HG03060 (cell line): ENCODE measurements around the gene NLRP6.
"Not testable (repeated sequence)": the region's sequence is repeated elsewhere in the genome, so short reads cannot be mapped to it uniquely, and the experiment has no call there.

Experiments
- ATAC-seq: cut with Tn5 transposase; IDR thresholded peaks from one replicate; pipeline ENCODE4 v1.9.1; 2021; ENCODE audit warnings: low read depth, moderate number of reproducible peaks; ENCODE audit not compliant: unreplicated experiment

The NLRP6 gene

DNA sequence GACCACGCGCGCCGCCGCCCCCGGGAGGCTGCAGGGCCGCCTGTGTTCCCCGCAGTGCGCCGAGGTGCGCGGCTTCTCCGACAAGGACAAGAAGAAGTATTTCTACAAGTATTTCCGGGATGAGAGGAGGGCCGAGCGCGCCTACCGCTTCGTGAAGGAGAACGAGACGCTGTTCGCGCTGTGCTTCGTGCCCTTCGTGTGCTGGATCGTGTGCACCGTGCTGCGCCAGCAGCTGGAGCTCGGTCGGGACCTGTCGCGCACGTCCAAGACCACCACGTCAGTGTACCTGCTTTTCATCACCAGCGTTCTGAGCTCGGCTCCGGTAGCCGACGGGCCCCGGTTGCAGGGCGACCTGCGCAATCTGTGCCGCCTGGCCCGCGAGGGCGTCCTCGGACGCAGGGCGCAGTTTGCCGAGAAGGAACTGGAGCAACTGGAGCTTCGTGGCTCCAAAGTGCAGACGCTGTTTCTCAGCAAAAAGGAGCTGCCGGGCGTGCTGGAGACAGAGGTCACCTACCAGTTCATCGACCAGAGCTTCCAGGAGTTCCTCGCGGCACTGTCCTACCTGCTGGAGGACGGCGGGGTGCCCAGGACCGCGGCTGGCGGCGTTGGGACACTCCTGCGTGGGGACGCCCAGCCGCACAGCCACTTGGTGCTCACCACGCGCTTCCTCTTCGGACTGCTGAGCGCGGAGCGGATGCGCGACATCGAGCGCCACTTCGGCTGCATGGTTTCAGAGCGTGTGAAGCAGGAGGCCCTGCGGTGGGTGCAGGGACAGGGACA, 2.7 kb downstream of the NLRP6 start:
- no peak for ATAC-seq

DNA sequence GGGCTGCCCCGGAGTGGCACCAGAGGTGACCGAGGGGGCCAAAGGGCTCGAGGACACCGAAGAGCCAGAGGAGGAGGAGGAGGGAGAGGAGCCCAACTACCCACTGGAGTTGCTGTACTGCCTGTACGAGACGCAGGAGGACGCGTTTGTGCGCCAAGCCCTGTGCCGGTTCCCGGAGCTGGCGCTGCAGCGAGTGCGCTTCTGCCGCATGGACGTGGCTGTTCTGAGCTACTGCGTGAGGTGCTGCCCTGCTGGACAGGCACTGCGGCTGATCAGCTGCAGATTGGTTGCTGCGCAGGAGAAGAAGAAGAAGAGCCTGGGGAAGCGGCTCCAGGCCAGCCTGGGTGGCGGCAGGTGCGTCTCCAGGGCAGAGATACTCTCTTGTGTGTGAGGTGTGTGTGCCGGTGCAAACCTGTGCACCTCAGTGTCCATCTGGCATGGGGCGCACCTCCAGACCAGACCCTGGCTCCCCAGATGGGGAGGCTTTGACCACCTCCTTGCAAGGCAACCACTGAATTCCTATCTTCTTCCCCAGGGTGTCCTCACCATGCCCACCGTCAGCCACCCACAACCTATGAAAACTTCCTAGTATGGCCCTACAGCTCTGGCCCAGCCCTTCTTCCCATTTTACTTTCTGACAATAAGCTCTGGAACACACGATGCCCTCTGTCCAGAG, 3.4 kb downstream of the NLRP6 start:
- no peak for ATAC-seq

DNA sequence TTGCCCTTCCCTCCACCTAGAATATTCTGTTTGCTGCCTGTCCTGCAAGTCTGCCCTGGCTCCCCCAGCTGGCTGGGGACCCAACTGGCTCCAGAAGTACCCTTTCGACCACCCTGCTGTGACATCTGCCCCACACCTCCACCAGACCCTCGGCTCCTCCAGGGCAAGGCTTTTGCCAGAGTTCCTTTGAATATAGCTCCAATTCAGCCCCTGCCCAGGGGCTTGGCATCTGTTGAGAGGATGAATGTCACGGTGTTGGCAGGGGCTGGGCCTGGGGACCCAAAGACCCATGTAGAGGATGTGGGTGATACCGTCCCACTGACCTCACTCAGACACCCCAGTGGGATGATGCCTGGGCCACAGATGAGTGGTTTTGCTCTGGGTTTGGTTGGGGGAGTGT, 4.0 kb downstream of the NLRP6 start:
- ATAC-seq: no peak

DNA sequence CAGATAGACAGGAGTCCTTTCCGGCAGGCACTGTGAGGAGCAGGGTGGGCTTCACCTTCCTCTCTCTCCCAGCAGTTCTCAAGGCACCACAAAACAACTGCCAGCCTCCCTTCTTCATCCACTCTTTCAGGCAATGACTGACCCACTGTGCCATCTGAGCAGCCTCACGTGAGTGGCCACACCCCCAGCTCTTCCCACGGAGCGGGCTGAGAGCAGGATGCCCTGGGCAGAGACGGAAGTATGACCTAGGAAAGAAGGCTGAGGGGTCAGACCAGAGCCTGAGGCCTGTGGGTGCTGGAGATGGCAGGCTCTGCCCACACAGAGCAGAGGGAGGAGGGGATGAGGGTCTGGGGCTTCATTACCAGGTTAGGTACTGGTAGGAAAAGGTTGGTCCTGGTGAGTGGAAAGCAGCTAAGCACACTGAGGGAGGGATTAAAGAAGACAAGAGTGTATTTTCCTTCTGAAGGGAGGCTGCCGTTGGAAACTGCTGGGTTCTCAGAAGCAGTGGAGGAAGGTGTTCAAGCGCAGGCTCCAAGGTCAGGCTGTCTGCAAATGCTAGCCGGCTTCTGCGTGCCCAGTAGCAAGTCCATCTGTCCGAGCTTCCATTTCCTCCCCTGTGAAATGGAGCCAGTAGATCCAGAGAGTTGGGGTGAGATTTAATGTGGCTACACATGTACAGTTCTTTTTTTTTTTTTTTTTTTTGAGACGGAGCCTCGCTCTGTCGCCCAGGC, 4.6 kb downstream of the NLRP6 start:
- ATAC-seq: no peak

DNA sequence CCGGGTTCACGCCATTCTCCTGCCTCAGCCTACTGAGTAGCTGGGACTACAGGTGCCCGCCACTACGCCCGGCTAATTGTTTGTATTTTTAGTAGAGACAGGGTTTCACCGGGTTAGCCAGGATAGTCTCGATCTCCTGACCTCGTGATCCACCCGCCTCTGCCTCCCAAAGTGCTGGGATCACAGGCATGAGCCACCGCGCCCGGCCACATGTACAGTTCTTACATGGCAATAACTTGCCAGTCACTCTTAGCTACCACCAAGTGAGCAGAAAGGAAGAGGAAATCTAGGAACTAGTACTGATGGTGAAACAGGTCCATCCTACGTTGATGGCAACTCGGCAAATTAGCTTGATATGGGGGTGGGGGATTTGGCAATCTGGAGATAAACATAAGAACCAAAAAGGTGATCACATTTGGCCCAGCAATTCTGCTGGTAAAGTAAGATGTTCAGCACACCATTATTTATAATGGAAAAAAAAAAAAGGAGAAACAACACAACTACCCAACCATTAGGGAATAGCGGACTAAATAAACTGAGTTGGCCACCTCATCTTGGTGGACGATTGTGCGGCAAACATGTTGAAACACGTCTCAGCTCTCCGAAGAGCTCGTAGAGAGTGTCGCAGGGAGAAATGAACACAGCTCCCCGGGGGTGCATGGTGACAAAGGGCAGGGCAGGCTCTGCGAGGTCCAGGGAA, 5.3 kb downstream of the NLRP6 start:
- ATAC-seq: no peak

DNA sequence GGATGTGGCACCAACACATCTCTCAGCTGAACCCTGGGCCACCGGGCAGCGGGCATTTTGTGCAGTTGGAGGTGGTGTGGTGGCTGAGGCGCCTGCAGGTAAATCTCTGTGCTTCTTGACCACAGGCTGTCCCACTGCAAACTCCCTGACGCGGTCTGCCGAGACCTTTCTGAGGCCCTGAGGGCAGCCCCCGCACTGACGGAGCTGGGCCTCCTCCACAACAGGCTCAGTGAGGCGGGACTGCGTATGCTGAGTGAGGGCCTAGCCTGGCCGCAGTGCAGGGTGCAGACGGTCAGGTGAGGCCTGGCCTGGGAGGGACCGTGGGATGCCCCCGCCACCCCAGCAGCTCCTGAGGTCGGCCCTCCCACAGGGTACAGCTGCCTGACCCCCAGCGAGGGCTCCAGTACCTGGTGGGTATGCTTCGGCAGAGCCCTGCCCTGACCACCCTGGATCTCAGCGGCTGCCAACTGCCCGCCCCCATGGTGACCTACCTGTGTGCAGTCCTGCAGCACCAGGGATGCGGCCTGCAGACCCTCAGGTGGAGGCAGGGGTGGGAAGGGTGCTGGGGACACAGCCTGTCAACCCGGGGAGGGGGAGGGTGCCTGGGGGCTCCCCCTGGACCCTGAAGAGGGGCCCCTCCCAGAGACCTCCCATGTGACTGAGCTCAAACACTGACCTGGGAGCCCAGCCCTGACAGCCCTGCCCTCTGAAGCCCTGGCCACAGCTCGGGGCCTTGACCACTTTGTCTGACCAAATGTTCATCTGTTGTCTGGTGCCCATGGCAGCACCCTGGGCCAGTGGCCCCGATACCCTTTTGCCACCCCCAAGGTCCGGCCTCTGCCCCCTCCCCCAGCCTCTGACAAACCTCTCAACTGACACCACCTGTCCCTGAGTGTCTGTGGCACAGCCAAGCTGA, 6.2 kb downstream of the NLRP6 start:
- ATAC-seq: no peak

DNA sequence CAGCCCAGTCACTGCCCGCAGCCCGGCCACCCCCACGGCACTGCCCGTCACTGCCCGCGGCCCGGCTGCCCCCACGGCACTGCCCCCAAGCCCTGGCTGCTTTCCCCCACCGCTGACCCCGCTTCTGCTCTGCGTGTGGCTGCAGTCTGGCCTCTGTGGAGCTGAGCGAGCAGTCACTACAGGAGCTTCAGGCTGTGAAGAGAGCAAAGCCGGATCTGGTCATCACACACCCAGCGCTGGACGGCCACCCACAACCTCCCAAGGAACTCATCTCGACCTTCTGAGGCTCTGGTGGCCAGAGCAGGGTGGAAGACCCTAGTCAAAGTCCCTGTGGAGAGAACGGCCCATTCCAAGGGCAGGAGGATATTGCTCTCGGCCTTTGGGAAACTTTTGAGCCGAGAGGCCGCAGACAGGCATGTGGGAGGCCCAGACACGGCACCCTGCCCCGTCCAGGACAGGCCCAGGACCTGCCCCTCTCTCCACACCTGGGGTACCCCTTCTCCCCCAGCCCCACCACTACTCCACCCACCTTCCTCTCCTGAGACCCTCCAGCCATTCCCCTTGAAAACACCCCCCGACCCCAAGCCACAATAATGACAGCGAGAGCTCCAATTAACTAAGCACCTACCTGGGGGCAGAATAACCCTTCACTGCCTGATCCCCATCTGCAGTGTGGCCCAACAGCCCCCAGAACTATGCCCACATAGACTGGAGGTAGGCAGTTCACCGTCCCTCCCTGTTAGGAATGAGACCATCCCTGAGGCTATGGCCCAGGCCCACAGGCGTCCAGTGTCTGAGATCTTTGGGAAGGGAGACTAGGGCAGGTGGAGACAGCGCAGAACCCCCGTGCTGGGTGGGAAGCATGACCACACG, 7.0 kb downstream of the NLRP6 start:
- ATAC-seq: no peak

DNA sequence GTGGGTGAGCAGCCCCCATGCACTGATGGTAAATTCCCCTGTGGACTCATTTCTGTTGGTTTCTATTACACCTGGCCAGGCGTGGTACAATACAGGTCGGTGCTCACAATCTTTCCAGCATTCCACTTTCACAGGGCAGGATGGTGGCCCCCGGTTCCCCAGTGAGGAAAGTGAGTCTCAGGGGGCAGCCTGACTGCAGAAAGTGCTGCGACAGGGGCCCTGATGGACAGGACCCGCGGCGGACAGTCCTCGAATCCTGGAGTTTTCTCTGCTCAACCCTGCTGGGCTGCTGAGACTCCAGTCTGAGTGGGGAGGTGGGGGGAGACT, 7.7 kb downstream of the NLRP6 start:
- ATAC-seq: no peak

DNA sequence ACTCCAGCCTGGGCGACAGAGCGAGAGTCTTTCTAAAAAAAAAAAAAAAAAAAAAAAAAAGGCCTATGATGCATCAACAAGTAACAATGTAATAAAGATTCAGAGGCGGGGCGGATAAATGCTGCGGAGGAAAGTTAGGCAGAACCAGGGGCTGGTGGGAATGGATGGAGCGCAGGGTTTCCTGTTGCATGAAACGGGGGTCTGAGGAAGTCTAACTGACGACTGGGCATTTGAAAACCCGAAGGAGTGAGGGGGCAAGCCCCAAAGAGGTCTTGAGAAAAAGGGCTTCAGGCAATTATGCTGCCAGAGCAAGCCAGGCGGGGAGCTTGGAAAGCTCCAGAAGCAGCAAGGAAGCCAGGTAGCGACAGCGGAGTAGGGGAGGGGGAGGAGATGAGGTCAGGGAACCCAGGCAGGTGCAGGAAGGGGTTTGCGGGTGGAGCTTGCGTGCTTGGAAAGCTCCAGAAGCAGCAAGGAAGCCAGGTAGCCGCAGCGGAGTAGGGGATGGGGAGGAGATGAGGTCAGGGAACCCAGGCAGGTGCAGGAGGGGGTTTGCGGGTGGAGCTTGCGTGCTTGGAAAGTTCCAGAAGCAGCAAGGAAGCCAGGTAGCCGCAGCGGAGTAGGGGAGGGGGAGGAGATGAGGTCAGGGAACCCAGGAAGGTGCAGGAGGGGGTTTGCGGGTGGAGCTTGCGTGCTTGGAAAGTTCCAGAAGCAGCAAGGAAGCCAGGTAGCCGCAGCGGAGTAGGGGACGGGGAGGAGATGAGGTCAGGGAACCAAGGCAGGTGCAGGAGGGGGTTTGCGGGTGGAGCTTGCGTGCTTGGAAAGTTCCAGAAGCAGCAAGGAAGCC, 9.0 kb downstream of the NLRP6 start:
- not testable (repeated sequence) for ATAC-seq

DNA sequence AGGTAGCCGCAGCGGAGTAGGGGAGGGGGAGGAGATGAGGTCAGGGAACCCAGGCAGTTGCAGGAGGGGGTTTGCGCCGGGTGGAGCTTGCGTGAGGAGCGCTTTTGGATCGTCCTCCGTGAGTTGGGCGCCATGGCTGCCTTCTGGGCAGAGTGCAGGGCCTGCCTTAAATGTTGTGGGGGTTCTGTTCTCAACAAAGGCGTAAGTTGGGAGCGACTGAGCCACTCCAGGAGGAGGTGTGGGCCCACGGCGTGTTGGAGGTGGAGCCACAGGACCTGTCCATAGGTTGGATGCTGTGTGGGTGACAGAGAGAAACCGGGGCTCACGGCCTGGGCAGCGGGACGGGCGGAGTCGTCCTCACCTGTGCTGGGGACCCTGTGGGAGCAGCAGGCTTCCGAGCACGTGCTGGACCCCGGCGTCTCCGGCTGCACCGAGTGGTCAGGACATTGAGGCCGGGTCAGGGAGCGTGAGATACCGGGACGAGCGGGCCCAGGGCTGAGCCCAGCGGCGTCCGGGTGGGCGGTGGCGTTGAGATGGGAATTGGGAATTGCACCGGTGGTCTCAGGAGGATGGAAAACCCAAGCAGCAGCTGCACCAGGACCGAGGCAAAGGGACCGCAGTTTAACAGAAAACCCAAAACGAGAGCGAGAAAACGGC, 9.7 kb downstream of the NLRP6 start:
- no peak for ATAC-seq

DNA sequence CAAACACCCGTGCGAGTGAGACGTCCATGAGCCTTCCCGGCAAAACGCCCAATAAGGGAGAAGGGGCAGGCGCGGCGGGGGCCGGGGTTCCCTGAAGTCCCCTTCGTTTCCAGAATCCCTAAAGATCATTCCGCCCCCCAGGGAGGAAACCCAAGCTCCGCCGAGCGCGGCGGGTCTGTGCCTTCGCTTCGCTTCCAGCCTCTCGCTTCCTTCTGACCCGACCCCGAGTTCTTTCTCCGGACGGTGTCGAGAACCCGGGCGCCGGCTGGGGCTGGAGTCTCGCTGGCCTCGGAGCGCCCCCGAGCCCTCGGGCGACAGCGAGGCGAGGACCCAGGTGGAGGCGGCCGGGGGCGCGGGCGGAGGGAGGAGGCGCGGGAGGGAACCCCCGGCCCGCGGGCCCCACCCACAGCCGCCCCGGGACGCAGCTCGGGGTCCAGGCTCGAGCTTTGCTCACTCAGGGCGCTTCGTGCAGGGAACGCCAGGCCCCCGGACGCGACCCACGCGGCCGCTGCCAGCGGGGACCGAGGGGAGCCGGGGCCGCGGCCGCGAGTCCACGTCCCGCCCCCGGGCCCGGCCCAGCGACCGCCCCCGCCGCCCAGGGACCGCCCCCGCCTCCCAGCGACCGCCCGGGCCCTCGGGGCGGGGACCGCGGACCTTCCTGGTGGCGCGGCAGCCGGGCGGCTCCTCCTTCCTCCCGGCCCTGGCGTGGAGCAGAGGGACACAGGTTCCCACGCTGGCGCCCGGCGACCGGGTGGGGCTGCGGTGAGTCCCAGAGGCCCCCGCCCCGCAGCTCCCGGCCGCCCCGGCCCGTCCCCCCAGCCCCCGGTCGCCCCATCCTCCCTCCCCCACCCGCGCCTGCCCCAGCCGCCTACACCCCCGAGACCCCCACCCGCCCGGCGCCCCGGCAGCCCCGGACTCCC, 10.5 kb downstream of the NLRP6 start, which contains the start of gene PGGHG:
PGGHG (plus strand) TSS at position 649 of the 920 bp plus-strand sequence. CDS start 691 bp downstream, outside the sequence.
- ATAC-seq: no peak

DNA sequence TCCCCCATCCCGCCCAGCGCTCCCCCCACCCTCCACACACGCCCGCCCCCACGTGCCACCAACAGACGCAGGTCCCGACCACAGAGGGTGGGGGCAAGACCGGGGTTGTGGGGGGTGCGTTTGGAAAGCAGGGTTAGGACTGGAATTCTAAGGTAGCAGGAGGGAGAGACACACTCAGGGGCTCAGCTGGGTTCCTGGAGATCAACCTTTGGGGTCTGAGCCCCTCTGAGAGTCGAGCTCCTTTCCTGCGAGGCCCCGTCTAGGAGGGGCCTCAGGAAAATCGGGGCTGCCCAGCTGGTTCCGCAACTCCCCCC, 11.1 kb downstream of the NLRP6 start:
- no peak for ATAC-seq

DNA sequence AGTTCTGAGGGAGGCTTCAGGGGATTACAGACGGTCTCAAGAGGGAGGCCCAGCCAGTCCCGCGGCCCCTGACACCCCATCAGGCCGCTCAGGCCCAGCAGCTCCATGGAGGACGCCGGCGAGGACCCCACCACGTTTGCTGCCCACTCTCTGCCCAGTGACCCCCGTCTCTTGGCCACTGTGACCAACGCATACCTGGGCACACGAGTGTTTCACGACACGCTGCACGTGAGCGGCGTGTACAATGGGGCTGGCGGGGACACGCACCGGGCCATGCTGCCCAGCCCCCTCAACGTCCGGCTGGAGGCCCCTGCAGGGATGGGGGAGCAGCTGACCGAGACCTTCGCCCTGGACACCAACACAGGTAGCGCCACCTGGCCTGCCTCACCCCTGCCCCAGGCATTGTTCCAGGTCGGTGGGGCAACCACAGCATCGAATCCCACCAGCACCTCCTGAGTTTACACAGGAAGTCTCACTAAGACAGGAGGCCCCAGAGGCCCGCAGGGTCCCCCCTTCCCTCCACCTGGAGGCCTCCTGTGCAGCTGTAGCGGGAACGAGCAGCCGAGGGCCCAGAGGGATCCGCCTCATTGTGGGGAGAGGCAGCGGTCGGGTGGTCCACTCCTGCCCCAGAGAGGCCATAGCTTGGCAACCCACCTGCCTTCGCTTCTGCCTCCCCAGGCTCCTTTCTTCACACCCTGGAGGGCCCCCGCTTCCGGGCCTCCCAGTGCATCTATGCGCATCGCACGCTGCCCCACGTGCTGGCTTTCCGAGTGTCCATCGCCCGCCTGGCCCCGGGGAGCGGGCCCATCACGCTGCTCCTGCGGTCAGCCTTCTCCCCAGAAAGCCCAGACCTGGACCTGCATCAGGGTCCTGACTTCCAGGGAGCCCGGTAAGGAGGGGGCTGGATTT, 11.8 kb downstream of the NLRP6 start:
- ATAC-seq: no peak

DNA sequence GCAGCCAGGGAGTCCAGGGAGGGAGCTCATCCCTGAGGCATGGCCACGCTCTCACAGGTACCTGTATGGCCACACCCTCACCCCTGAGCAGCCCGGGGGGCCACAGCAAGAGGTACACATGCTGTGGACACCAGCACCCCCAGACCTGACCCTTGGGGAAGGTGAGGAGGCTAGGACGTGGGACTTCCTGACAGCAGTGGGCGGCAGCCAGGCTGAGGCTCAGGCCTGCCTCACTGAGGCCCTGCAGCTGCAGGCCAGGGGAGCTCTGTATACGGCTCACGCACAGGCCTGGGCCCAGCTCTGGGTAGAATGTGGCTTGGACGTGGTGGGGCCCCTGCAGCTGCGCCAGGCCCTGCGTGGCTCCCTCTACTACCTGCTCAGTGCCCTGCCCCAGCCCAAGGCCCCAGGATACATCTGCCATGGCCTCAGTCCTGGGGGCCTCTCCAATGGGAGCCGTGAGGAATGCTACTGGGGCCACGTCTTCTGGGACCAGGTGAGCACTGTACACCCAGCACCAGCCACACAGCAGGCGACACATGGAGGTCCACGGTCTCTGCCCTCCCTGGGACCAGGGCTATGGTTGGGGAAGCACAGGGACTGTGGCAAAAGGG, 12.5 kb downstream of the NLRP6 start:
- ATAC-seq: no peak
